Activated T-cell treated with anti-CD3 and anti-CD28 coated beads for 48 hours (primary cell): Measurements from ENCODE around the gene GINS3.

Experiments used
- DNase-seq: peaks from one replicate; pipeline ENCODE4 v3.0.0-alpha.2; 2020; ENCODE audit warnings: low read depth

GINS3 gene

GRCh38 chr16:58392215-58393137, at the start of gene GINS3:
Gene GINS3 (plus strand): TSS chr16:58392471. CDS start chr16:58392602, 131 bp downstream.
- DNase-seq: peak; percentile 82

- no peak for DNase-seq
Observed at GRCh38 chr16:58343562-58343961, 48.7 kb upstream of the GINS3 start.

GRCh38 chr16:58345574-58346354, 46.5 kb upstream of the GINS3 start:
- DNase-seq: no peak

GRCh38 chr16:58346831-58347371, 45.4 kb upstream of the GINS3 start:
- no peak for DNase-seq

- no peak for DNase-seq
Observed at GRCh38 chr16:58348986-58349385, 43.3 kb upstream of the GINS3 start.

GRCh38 chr16:58352690-58353089, 39.6 kb upstream of the GINS3 start:
- no peak for DNase-seq

GRCh38 chr16:58360041-58360634, 32.1 kb upstream of the GINS3 start:
- DNase-seq: no peak

GRCh38 chr16:58361726-58362125, 30.5 kb upstream of the GINS3 start:
- DNase-seq: no peak

- no peak for DNase-seq
Observed at GRCh38 chr16:58363746-58364393, 28.4 kb upstream of the GINS3 start.

- DNase-seq: no peak
Observed at GRCh38 chr16:58365623-58366022, 26.6 kb upstream of the GINS3 start.

GRCh38 chr16:58366247-58367031, 25.8 kb upstream of the GINS3 start:
- DNase-seq: no peak

GRCh38 chr16:58367252-58367651, 25.0 kb upstream of the GINS3 start:
- no peak for DNase-seq

- DNase-seq: no peak
Observed at GRCh38 chr16:58371841-58372240, 20.4 kb upstream of the GINS3 start.

GRCh38 chr16:58375386-58375785, 16.9 kb upstream of the GINS3 start:
- DNase-seq: no peak

GRCh38 chr16:58377932-58378331, 14.3 kb upstream of the GINS3 start:
- no peak for DNase-seq

GRCh38 chr16:58378401-58378800, 13.9 kb upstream of the GINS3 start:
- DNase-seq: no peak

- no peak for DNase-seq
Observed at GRCh38 chr16:58379736-58380135, 12.5 kb upstream of the GINS3 start.

- DNase-seq: no peak
Observed at GRCh38 chr16:58381661-58382060, 10.6 kb upstream of the GINS3 start.

- no peak for DNase-seq
Observed at GRCh38 chr16:58384437-58385055, 7.7 kb upstream of the GINS3 start.

GRCh38 chr16:58385218-58385773, 7.0 kb upstream of the GINS3 start:
- no peak for DNase-seq
